HFFc6 (cell line): ENCODE data around the gene FAM209B. TPM values are rescaled to one million over a fixed set of nuclear protein-coding genes. Genes with fewer than 3 reads are reported as not detected.

Source experiments
- DNase-seq: peaks from one replicate; pipeline ENCODE4 v3.0.0-alpha.2; 2018
- H3K27ac Mint-ChIP-seq: 2 replicates; pipeline ENCODE4 v1.8.0; 2020; ENCODE audit warnings: mild to moderate bottlenecking, mixed read lengths
- H3K27me3 Mint-ChIP-seq: 2 replicates; pipeline ENCODE4 v1.8.0; 2021; ENCODE audit warnings: mild to moderate bottlenecking, moderate library complexity, mixed read lengths; ENCODE audit not compliant: insufficient read depth
- H3K36me3 Mint-ChIP-seq: 2 replicates; pipeline ENCODE4 v1.8.0; 2021; ENCODE audit warnings: low read depth, mixed read lengths
- H3K4me1 Mint-ChIP-seq: 2 replicates; pipeline ENCODE4 v1.8.0; 2020; ENCODE audit warnings: low read depth, mixed read lengths
- H3K4me3 Mint-ChIP-seq: 2 replicates; pipeline ENCODE4 v1.8.0; 2020; ENCODE audit warnings: mild to moderate bottlenecking, moderate library complexity, mixed read lengths
- H3K9me3 Mint-ChIP-seq: 2 replicates; pipeline ENCODE4 v1.8.0; 2020; ENCODE audit warnings: mild to moderate bottlenecking, mixed read lengths
- CTCF ChIP-seq: fragments of 200-600 bp; sonication (generic); IDR thresholded peaks from 2 replicates; pipeline ENCODE4 v1.5.0; 2021; ENCODE audit warnings: antibody characterized with exemption, mild to moderate bottlenecking
- total RNA-seq, 6 experiments: library from RNA; stranded (reverse); fragmentation: NEBNext Ultra II Directional; extraction: Animal tissue kit (Norgen Biotek cat#: 25700); gene quantifications; 2 replicates in 1 of 6; 3 replicates in 5 of 6; pipeline ENCODE4 v1.2.3, GENCODE V29; 2021

FAM209B gene
- total RNA-seq, 6 experiments from 2014 or later: 0.28 to 0.31 TPM; not detected in 4

GRCh38 chr20:56573986-56574385 is 40.9 kb downstream of the FAM209B start:
- H3K4me3 Mint-ChIP-seq: no peak overlapping the region
- no peaks in the 10 kb centered on the region for H3K9me3 Mint-ChIP-seq
- no peak for TF ChIP-seq CTCF
- H3K27me3 Mint-ChIP-seq: peaks cover 35% of the 10 kb centered on the region
- H3K4me1 Mint-ChIP-seq: peaks cover 12% of the 10 kb centered on the region
- no peaks in the 10 kb centered on the region for H3K36me3 Mint-ChIP-seq
- no peak for DNase-seq
- H3K27ac Mint-ChIP-seq: no peak overlapping the region

- Mint-ChIP-seq H3K27me3 (peaks cover 33% of the 10 kb centered on the region), H3K27ac (peak overlapping the region; percentile 2; the same call in 1 of the 2 replicates), H3K4me1 (peaks cover 12% of the 10 kb centered on the region), H3K36me3 (no peaks in the 10 kb centered on the region), H3K4me3 (0 out of 2 replicates have a peak overlapping the region, but pooled peaks have one; percentile 2), H3K9me3 (no peaks in the 10 kb centered on the region)
- peak; percentile 4 for DNase-seq
- no peak for TF ChIP-seq CTCF
Observed at GRCh38 chr20:56574531-56575142, 41.6 kb downstream of the FAM209B start.

GRCh38 chr20:56575157-56575556 is 42.1 kb downstream of the FAM209B start:
- H3K4me3 Mint-ChIP-seq: 0 out of 2 replicates have a peak overlapping the region, but pooled peaks have one; percentile 2
- H3K4me1 Mint-ChIP-seq: peaks cover 12% of the 10 kb centered on the region
- no peak for DNase-seq
- H3K36me3 Mint-ChIP-seq: no peaks in the 10 kb centered on the region
- H3K27ac Mint-ChIP-seq: peak overlapping the region; percentile 2; the same call in 1 of the 2 replicates
- no peak for TF ChIP-seq CTCF
- no peaks in the 10 kb centered on the region for H3K9me3 Mint-ChIP-seq
- H3K27me3 Mint-ChIP-seq: peaks cover 32% of the 10 kb centered on the region

- Mint-ChIP-seq H3K27me3 (peaks cover 30% of the 10 kb centered on the region), H3K9me3 (no peaks in the 10 kb centered on the region), H3K27ac (no peak overlapping the region), H3K4me1 (peaks cover 12% of the 10 kb centered on the region), H3K36me3 (no peaks in the 10 kb centered on the region), H3K4me3 (no peak overlapping the region)
- DNase-seq: no peak
- no peak for TF ChIP-seq CTCF
Observed at GRCh38 chr20:56575961-56576360, 42.9 kb downstream of the FAM209B start.

GRCh38 chr20:56579301-56579710 is 46.3 kb downstream of the FAM209B start:
- DNase-seq: no peak
- H3K4me1 Mint-ChIP-seq: peaks cover 12% of the 10 kb centered on the region
- no peak overlapping the region for H3K4me3 Mint-ChIP-seq
- no peaks in the 10 kb centered on the region for H3K36me3 Mint-ChIP-seq
- peaks cover 20% of the 10 kb centered on the region for H3K27me3 Mint-ChIP-seq
- TF ChIP-seq CTCF: no peak
- H3K9me3 Mint-ChIP-seq: no peaks in the 10 kb centered on the region
- no peak overlapping the region for H3K27ac Mint-ChIP-seq
